ENCODE data around the gene LGALS12.

LGALS12 gene

GRCh38 chr11:63551091-63551888, 45.4 kb downstream of the LGALS12 start:
- no peak for TF ChIP-seq CTCF (IDR thresholded peaks at IDR 0.05; ENCODE audit: low read depth, low read length, missing control alignments)
- no peak overlapping the region for H3K4me3 ChIP-seq (ENCODE audit: low read depth, low read length)

GRCh38 chr11:63551889-63552266, 46.0 kb downstream of the LGALS12 start:
- TF ChIP-seq CTCF (IDR thresholded peaks at IDR 0.05; ENCODE audit: low read depth, low read length, missing control alignments) = no peak
- no peak for DNase-seq (ENCODE audit: low read depth)
- H3K4me3 ChIP-seq (ENCODE audit: low read depth, low read length) = no peak overlapping the region

More at GRCh38 chr11:63551091-63551888, 45.4 kb downstream of the LGALS12 start:
- no peak for DNase-seq (ENCODE audit: low read depth)

DNA sequence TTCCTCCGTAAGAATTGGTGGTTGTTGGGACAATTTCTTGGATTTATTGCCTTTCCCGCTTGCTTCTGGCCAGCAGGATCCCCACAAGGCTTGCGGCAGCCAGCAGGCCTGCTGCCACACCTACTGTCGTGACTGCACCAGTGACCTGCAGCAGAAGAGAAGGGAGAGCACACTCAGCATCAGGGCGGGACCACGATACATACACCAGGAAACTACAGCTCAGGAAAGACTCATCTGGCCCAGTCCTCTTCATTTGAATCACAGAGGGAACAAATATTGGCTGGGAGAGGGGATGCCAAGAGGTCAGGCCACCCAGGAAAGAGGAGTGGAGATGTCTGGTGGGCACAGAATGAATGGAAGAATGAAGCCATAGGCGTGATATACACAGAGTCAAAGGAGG, 47.0 kb downstream of the LGALS12 start:
- DNase-seq (ENCODE audit: low read depth) = no peak
- no peak overlapping the region for H3K4me3 ChIP-seq (ENCODE audit: low read depth, low read length)
- TF ChIP-seq CTCF (IDR thresholded peaks at IDR 0.05; ENCODE audit: low read depth, low read length, missing control alignments) = no peak

GRCh38 chr11:63553759-63554158, 47.9 kb downstream of the LGALS12 start:
- DNase-seq (ENCODE audit: low read depth) = peak; percentile 64
- no peak for TF ChIP-seq CTCF (IDR thresholded peaks at IDR 0.05; ENCODE audit: low read depth, low read length, missing control alignments)
- H3K4me3 ChIP-seq (ENCODE audit: low read depth, low read length) = no peak overlapping the region

GRCh38 chr11:63554877-63555223, 49.0 kb downstream of the LGALS12 start:
- no peak for TF ChIP-seq CTCF (IDR thresholded peaks at IDR 0.05; ENCODE audit: low read depth, low read length, missing control alignments)
- DNase-seq (ENCODE audit: low read depth) = no peak
- no peak overlapping the region for H3K4me3 ChIP-seq (ENCODE audit: low read depth, low read length)

- TF ChIP-seq CTCF (IDR thresholded peaks at IDR 0.05; ENCODE audit: low read depth, low read length, missing control alignments) = no peak
- DNase-seq (ENCODE audit: low read depth) = no peak
- no peak overlapping the region for H3K4me3 ChIP-seq (ENCODE audit: low read depth, low read length)
Measured at GRCh38 chr11:63556404-63557013, 50.6 kb downstream of the LGALS12 start.

- H3K4me3 ChIP-seq (ENCODE audit: low read depth, low read length) = no peak overlapping the region
- TF ChIP-seq CTCF (IDR thresholded peaks at IDR 0.05; ENCODE audit: low read depth, low read length, missing control alignments) = no peak
- no peak for DNase-seq (ENCODE audit: low read depth)
Measured at GRCh38 chr11:63557570-63557969, 51.7 kb downstream of the LGALS12 start.

All from GM12864 (cell line).